ENCODE data around the gene SOX21. TPM values are rescaled to one million over a fixed set of nuclear protein-coding genes. Genes with fewer than 3 reads are reported as not detected.

The SOX21 gene
- total and polyA plus RNA-seq, 2 donors (not counting 1 experiment from before 2014, with no cell fraction given) = not detected

DNA sequence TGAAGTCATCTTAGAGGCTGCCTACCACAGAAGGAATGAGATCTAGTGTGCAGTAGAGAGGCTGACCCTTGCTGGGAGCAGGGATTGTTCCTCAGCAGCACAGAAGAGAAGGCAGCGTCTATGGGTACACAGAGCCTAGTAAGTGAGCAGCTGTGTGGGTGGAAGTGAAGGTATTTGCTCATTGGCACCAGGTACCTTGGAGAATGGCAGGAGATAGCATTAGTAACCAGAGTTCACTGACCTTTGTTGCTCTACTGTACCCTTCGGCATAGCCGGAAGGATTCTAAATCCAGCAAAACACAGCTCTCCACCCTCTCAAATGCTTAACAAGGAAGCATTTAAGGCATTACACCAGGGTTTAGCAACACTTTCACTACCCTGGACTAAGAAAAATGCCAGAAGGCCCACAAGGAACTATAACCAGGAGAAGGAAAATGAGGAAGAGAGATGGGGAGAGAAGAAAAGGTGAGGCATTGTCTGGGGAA is 12.3 kb downstream of the SOX21 start:
- H3K27me3 ChIP-seq (replicated peaks in 1 of 4; ENCODE audit: control extremely low read depth in 1 of 4, control insufficient read depth in 3 of 4, insufficient read depth in 4 of 4, low read length in 3 of 4) = peaks cover 0 to 63% (median 42%) of the 10 kb centered on the region in 4 experiments

DNA sequence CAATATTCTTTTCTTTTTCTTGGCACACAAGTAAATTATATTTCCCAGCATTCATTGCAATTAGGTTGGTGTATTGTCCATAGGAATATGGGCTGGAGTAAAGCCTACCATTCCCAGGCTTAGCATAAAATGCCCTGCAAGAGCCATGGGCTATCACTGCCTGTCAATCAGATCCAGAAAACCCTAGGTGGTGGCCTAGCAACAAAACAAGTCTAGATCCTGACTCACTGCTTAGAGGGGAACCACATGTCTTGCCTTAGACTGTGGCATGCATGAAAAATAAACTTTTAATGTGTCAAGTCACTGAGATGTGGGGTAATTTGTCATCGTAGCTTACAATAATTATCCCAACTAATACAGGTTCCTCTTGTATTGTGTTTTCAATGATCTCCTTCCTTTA is 16.2 kb downstream of the SOX21 start:
- no peak overlapping the region for H3K27ac Mint-ChIP-seq
- peaks cover 56% of the 10 kb centered on the region for H3K27me3 Mint-ChIP-seq
- H3K4me3 Mint-ChIP-seq = no peak overlapping the region

More for the DNA sequence above, 12.3 kb downstream of the SOX21 start:
- ATAC-seq (ENCODE audit: low read depth) = no peak
- no peak overlapping the region for H3K9ac ChIP-seq (ENCODE audit: low read length)
- H3K79me2 ChIP-seq (ENCODE audit: control insufficient read depth, insufficient read depth, low read length) = no peaks in the 10 kb centered on the region
- no peaks in the 10 kb centered on the region for H3K4me1 Mint-ChIP-seq
- no peak for DNase-seq
- WGBS (ENCODE audit: insufficient coverage) = 90% methylated on average over 3 of the region's 3 CpGs
- TF ChIP-seq, protein P1, sequence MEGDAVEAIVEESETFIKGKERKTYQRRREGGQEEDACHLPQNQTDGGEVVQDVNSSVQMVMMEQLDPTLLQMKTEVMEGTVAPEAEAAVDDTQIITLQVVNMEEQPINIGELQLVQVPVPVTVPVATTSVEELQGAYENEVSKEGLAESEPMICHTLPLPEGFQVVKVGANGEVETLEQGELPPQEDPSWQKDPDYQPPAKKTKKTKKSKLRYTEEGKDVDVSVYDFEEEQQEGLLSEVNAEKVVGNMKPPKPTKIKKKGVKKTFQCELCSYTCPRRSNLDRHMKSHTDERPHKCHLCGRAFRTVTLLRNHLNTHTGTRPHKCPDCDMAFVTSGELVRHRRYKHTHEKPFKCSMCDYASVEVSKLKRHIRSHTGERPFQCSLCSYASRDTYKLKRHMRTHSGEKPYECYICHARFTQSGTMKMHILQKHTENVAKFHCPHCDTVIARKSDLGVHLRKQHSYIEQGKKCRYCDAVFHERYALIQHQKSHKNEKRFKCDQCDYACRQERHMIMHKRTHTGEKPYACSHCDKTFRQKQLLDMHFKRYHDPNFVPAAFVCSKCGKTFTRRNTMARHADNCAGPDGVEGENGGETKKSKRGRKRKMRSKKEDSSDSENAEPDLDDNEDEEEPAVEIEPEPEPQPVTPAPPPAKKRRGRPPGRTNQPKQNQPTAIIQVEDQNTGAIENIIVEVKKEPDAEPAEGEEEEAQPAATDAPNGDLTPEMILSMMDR (IDR thresholded peaks at IDR 0.05) = no peak
- no peak for TF ChIP-seq EZH2 (IDR thresholded peaks at IDR 0.05; ENCODE audit: borderline replicate concordance, insufficient read depth, low read depth, low read length, poor library complexity, severe bottlenecking)
- H3K4me1 ChIP-seq (ENCODE audit: control insufficient read depth in 2 of 2, insufficient read depth in 2 of 2, low read length in 2 of 2) = no peaks in the 10 kb centered on the region
- H3K9me3 ChIP-seq (ENCODE audit: control extremely low read depth in 1 of 3, control insufficient read depth in 2 of 3, insufficient read depth in 1 of 3, low read length in 2 of 3) = peaks cover 0 to 32% (median 0%) of the 10 kb centered on the region in 3 donors
- no peak overlapping the region for H3K4me3 Mint-ChIP-seq
- intact Hi-C loops (cut with micrococcal nuclease) = no loop called here
- peaks cover 62% of the 10 kb centered on the region for H3K27me3 Mint-ChIP-seq
- ChIA-PET POLR2A (no interaction called here), CTCF (no interaction called here)
- no peaks in the 10 kb centered on the region for H3K9me3 Mint-ChIP-seq (ENCODE audit: insufficient read depth)
- no peaks in the 10 kb centered on the region for H3K36me3 ChIP-seq (replicated peaks in 1 of 2; ENCODE audit: control extremely low read depth in 1 of 2, control insufficient read depth in 1 of 2, extremely low read depth in 1 of 2, insufficient read depth in 2 of 2, low read length in 1 of 2)
- no peak overlapping the region for H3K4me3 ChIP-seq (ENCODE audit: control extremely low read depth in 1 of 5, extremely low read depth in 1 of 5, insufficient read depth in 1 of 5, low read depth in 2 of 5, low read length in 4 of 5)
- no peak overlapping the region for H3K27ac Mint-ChIP-seq
- no peak overlapping the region for H3K4me2 ChIP-seq (replicated peaks; ENCODE audit: low read depth, low read length, poor library complexity, severe bottlenecking)
- H2AFZ ChIP-seq (ENCODE audit: insufficient read depth, low read depth, low read length, poor library complexity, severe bottlenecking) = no peak overlapping the region
- H3K27ac ChIP-seq (ENCODE audit: low read length in 2 of 2) = no peak overlapping the region
- H4K20me1 ChIP-seq (ENCODE audit: control insufficient read depth, insufficient read depth, low read length, poor library complexity, severe bottlenecking) = no peaks in the 10 kb centered on the region

More for the DNA sequence above, 16.2 kb downstream of the SOX21 start:
- no peak for DNase-seq
- Histone ChIP-seq H3K27me3 (replicated peaks in 1 of 4; ENCODE audit: control extremely low read depth in 1 of 4, control insufficient read depth in 3 of 4, insufficient read depth in 4 of 4, low read length in 3 of 4) (peaks cover 0 to 27% (median 15%) of the 10 kb centered on the region in 4 experiments), H4K20me1 (ENCODE audit: control insufficient read depth, insufficient read depth, low read length, poor library complexity, severe bottlenecking) (no peaks in the 10 kb centered on the region), H3K9me3 (ENCODE audit: control extremely low read depth in 1 of 3, control insufficient read depth in 2 of 3, insufficient read depth in 1 of 3, low read length in 2 of 3) (peaks cover 0 to under 1% (median 0%) of the 10 kb centered on the region in 3 donors), H3K9ac (ENCODE audit: low read length) (no peak overlapping the region), H3K36me3 (replicated peaks in 1 of 2; ENCODE audit: control extremely low read depth in 1 of 2, control insufficient read depth in 1 of 2, extremely low read depth in 1 of 2, insufficient read depth in 2 of 2, low read length in 1 of 2) (no peaks in the 10 kb centered on the region), H3K27ac (ENCODE audit: low read length in 2 of 2) (no peak overlapping the region), H3K4me2 (replicated peaks; ENCODE audit: low read depth, low read length, poor library complexity, severe bottlenecking) (no peak overlapping the region), H2AFZ (ENCODE audit: insufficient read depth, low read depth, low read length, poor library complexity, severe bottlenecking) (no peak overlapping the region), H3K4me1 (ENCODE audit: control insufficient read depth in 2 of 2, insufficient read depth in 2 of 2, low read length in 2 of 2) (no peaks in the 10 kb centered on the region), H3K79me2 (ENCODE audit: control insufficient read depth, insufficient read depth, low read length) (no peaks in the 10 kb centered on the region), H3K4me3 (ENCODE audit: control extremely low read depth in 1 of 5, extremely low read depth in 1 of 5, insufficient read depth in 1 of 5, low read depth in 2 of 5, low read length in 4 of 5) (no peak overlapping the region)
- intact Hi-C loops (cut with micrococcal nuclease) = no loop called here
- Mint-ChIP-seq H3K9me3 (ENCODE audit: insufficient read depth) (no peaks in the 10 kb centered on the region), H3K4me1 (no peaks in the 10 kb centered on the region)
- ChIA-PET CTCF (no interaction called here), POLR2A (no interaction called here)
- no peak for ATAC-seq (ENCODE audit: low read depth)
- TF ChIP-seq, protein P1 (IDR thresholded peaks at IDR 0.05) = no peak
- TF ChIP-seq EZH2 (IDR thresholded peaks at IDR 0.05; ENCODE audit: borderline replicate concordance, insufficient read depth, low read depth, low read length, poor library complexity, severe bottlenecking) = no peak
- no CpG with 5 or more reads among the region's 1 CpG for WGBS (ENCODE audit: insufficient coverage)
